ENCODE results near the gene HYDIN.
"Not testable (repeated sequence)": the region's sequence is repeated elsewhere in the genome, so short reads cannot be mapped to it uniquely, and the experiment has no call there.

The HYDIN gene

DNA sequence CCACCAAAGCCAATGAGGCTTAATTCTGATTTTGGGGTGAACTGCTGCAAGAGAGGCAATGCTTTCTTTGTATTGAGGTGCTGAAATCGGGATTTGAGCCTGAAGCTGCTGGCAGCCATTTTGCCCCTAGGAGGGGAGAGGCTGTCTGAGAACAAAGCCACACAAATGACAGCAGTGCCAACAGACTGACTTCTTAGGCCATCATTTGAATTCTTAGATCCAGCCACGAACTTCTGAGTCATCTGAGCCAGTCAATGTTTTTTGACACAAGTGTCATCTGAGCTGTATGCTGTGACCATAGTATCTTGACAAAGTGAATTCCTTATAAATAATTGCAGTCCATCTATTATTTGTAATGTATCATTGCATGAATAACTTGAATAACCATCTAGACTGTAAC, 29.0 kb downstream of the HYDIN start:
- H3K36me3 Mint-ChIP-seq (ENCODE audit: low read depth) = no peaks in the 10 kb centered on the region
- H3K27ac Mint-ChIP-seq = no peak overlapping the region
- H3K27me3 Mint-ChIP-seq (ENCODE audit: low read depth) = no peaks in the 10 kb centered on the region
- no peak overlapping the region for H3K4me3 Mint-ChIP-seq
- no peak for DNase-seq (ENCODE audit: low spot score)
- H3K4me1 Mint-ChIP-seq (ENCODE audit: low read depth) = no peaks in the 10 kb centered on the region
- peaks cover 16% of the 10 kb centered on the region for H3K9me3 Mint-ChIP-seq

DNA sequence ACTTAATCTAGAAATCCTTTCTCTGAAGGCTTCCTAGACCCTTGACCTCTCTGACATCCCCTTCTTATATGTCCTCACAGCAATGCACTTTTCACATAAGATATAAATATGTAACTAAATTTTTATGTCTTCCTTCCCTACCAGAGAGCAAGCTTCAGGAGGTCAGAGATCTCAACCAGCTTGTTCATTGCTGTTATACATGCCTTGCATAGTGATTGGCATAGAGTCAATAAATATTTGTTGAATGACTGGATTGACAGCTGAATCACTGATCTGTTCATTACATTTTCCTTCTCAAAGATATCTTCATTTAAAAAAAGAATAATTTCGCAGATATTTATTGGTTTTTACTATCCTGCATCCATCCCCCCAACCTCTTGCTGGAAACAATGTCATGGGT, 29.5 kb downstream of the HYDIN start:
- Mint-ChIP-seq H3K27ac (no peak overlapping the region), H3K9me3 (peaks cover 16% of the 10 kb centered on the region), H3K36me3 (ENCODE audit: low read depth) (no peaks in the 10 kb centered on the region), H3K4me3 (no peak overlapping the region), H3K4me1 (ENCODE audit: low read depth) (no peaks in the 10 kb centered on the region), H3K27me3 (ENCODE audit: low read depth) (no peaks in the 10 kb centered on the region)
- no peak for DNase-seq (ENCODE audit: low spot score)

- no peak for DNase-seq (ENCODE audit: low spot score)
- H3K27ac Mint-ChIP-seq = no peak overlapping the region
- H3K9me3 Mint-ChIP-seq = peaks cover 16% of the 10 kb centered on the region
- H3K27me3 Mint-ChIP-seq (ENCODE audit: low read depth) = no peaks in the 10 kb centered on the region
- H3K4me1 Mint-ChIP-seq (ENCODE audit: low read depth) = no peaks in the 10 kb centered on the region
- no peaks in the 10 kb centered on the region for H3K36me3 Mint-ChIP-seq (ENCODE audit: low read depth)
- H3K4me3 Mint-ChIP-seq = no peak overlapping the region
Measured at GRCh38 chr16:71198408-71198807, 32.1 kb downstream of the HYDIN start.

DNA sequence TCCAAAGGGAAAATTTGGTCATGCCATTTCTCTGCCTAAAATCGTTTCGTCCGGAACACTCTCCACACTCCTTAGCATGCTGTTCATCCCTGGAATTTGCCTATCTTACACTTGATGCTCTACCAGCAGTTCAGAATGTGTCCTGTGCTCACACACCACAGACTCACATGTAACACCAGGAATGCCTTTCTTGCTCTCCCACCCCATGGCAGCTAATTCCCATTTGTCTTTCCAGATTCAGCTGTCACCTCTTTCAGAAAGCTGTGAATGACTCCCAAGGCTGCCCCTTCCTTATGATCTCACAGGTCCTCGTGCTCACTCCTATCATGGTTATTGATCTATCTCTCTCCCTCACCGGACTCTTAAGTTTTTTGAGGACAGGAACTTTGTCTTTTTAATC, 38.1 kb downstream of the HYDIN start:
- H3K4me3 Mint-ChIP-seq = no peak overlapping the region
- H3K36me3 Mint-ChIP-seq (ENCODE audit: low read depth) = no peaks in the 10 kb centered on the region
- no peaks in the 10 kb centered on the region for H3K9me3 Mint-ChIP-seq

GRCh38 chr16:71188956-71189712, 41.4 kb downstream of the HYDIN start:
- no peaks in the 10 kb centered on the region for H3K36me3 Mint-ChIP-seq (ENCODE audit: low read depth)
- no peak overlapping the region for H3K4me3 Mint-ChIP-seq
- no peak for DNase-seq (ENCODE audit: low spot score)
- H3K27me3 Mint-ChIP-seq (ENCODE audit: low read depth) = peaks cover 2% of the 10 kb centered on the region
- H3K27ac Mint-ChIP-seq = no peak overlapping the region
- no peaks in the 10 kb centered on the region for H3K9me3 Mint-ChIP-seq
- no peaks in the 10 kb centered on the region for H3K4me1 Mint-ChIP-seq (ENCODE audit: low read depth)

More for the DNA sequence above, 38.1 kb downstream of the HYDIN start:
- peaks cover 2% of the 10 kb centered on the region for H3K27me3 Mint-ChIP-seq (ENCODE audit: low read depth)
- no peaks in the 10 kb centered on the region for H3K4me1 Mint-ChIP-seq (ENCODE audit: low read depth)
- H3K27ac Mint-ChIP-seq = no peak overlapping the region
- DNase-seq (ENCODE audit: low spot score) = no peak

DNA sequence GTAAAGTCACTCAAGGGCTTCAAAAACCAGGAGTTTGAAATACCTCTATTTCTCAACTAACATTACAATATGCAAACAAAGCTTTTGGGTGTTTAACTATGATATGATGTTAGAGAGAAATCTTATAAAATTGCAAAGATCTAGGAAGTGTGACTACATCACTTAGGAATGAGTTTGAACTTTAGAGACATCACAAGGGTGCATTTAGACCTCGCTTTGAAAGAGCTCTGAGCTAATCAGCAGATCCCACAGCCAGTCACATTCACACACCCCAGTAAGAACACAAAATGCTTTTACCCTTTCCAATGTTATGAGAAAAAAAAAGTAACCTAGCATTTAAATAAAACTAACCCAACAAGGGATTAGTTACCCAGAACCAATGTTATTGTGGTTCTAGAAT, 45.2 kb downstream of the HYDIN start:
- Mint-ChIP-seq H3K9me3 (no peaks in the 10 kb centered on the region), H3K27me3 (ENCODE audit: low read depth) (peaks cover 11% of the 10 kb centered on the region), H3K36me3 (ENCODE audit: low read depth) (no peaks in the 10 kb centered on the region), H3K27ac (no peak overlapping the region), H3K4me3 (no peak overlapping the region), H3K4me1 (ENCODE audit: low read depth) (no peaks in the 10 kb centered on the region)
- no peak for DNase-seq (ENCODE audit: low spot score)

GRCh38 chr16:71179569-71179968, 51.0 kb downstream of the HYDIN start:
- no peak for DNase-seq (ENCODE audit: low spot score)
- no peaks in the 10 kb centered on the region for H3K4me1 Mint-ChIP-seq (ENCODE audit: low read depth)
- H3K4me3 Mint-ChIP-seq = no peak overlapping the region
- peaks cover 11% of the 10 kb centered on the region for H3K27me3 Mint-ChIP-seq (ENCODE audit: low read depth)
- no peak overlapping the region for H3K27ac Mint-ChIP-seq
- no peaks in the 10 kb centered on the region for H3K9me3 Mint-ChIP-seq
- no peaks in the 10 kb centered on the region for H3K36me3 Mint-ChIP-seq (ENCODE audit: low read depth)

DNA sequence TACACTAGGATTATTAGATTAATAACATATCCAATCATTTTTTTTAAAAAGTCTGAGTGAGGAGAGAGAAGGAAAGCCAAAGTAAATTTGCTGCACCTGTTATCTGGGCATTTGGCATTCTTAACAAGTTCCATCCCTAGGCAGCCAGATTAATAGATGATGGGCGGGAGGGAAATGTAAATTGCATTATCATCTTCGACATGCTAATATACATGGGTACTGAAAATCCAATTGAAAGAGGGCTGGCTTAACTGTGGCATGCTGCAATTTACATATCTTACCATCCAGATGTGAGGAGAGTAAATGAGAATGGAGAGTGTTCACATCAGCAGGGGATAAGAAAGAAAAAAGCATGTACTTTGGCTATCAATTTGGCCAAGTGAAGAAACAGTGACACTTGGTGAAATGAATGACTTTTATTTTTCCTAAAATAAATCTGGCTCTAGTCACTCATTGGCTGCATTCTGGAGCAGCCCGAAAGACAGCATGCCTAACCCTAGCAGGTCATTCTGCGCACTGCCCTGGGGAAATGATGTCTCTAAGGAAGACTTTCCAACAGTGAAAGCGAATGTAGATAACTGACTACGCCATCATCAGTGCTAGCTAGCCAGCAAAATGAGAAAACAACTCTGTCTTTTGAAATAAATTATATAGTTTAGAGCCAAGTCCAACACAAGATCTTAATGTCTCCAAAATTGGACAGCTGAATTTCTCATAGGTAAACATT, 57.9 kb downstream of the HYDIN start:
- no peak overlapping the region for H3K4me3 Mint-ChIP-seq
- H3K36me3 Mint-ChIP-seq (ENCODE audit: low read depth) = no peaks in the 10 kb centered on the region
- H3K4me1 Mint-ChIP-seq (ENCODE audit: low read depth) = no peaks in the 10 kb centered on the region
- no peaks in the 10 kb centered on the region for H3K9me3 Mint-ChIP-seq
- no peak overlapping the region for H3K27ac Mint-ChIP-seq
- no peak for DNase-seq (ENCODE audit: low spot score)
- no peaks in the 10 kb centered on the region for H3K27me3 Mint-ChIP-seq (ENCODE audit: low read depth)

DNA sequence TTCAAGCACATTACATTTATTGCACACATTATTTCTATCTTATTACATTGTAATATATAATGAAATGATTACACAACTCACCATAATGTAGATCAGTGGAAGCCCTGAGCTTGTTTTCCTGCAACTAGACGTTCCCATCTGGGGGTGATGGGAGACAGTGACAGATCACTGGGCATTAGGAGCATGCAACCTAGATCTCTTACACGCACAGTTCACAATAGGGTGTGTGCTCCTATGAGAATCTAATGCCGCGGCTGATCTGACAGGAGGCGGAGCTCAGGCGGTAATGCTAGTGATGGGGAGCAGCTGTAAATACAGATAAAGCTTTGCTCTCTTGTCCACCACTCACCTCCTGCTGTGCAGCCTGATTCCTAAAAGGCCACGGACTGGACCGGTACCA, 69.5 kb downstream of the HYDIN start:
- not testable (repeated sequence) for H3K27ac Mint-ChIP-seq; DNase-seq (ENCODE audit: low spot score); H3K9me3 Mint-ChIP-seq; H3K36me3 Mint-ChIP-seq (ENCODE audit: low read depth); H3K4me1 Mint-ChIP-seq (ENCODE audit: low read depth); H3K27me3 Mint-ChIP-seq (ENCODE audit: low read depth); H3K4me3 Mint-ChIP-seq

DNA sequence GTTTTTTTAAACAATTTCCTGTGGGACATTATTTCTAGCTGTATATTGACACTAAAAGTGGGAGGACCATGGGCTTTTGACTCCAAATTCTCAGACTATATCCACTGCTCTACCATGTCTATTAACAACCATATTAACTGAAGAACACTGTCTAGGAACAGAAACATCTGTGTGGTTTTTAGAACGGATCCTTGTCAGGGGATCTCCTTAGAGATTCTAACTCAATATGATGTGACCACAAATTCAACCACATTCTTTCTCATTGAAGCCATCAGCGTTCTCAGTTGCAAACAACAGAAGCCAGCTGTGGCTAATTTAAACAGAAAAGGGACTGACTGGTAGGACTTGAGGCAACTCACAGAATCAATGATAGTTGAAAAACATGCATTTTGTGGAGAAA, 73.2 kb downstream of the HYDIN start:
- not testable (repeated sequence) for H3K4me3 Mint-ChIP-seq

GRCh38 chr16:71153329-71153728, 77.2 kb downstream of the HYDIN start:
- H3K36me3 Mint-ChIP-seq (ENCODE audit: low read depth); H3K4me1 Mint-ChIP-seq (ENCODE audit: low read depth); H3K9me3 Mint-ChIP-seq; H3K4me3 Mint-ChIP-seq; H3K27ac Mint-ChIP-seq; H3K27me3 Mint-ChIP-seq (ENCODE audit: low read depth); DNase-seq (ENCODE audit: low spot score): not testable (repeated sequence)

More for the DNA sequence above, 73.2 kb downstream of the HYDIN start:
- DNase-seq (ENCODE audit: low spot score); H3K27ac Mint-ChIP-seq; H3K36me3 Mint-ChIP-seq (ENCODE audit: low read depth); H3K27me3 Mint-ChIP-seq (ENCODE audit: low read depth); H3K4me1 Mint-ChIP-seq (ENCODE audit: low read depth); H3K9me3 Mint-ChIP-seq: not testable (repeated sequence)

DNA sequence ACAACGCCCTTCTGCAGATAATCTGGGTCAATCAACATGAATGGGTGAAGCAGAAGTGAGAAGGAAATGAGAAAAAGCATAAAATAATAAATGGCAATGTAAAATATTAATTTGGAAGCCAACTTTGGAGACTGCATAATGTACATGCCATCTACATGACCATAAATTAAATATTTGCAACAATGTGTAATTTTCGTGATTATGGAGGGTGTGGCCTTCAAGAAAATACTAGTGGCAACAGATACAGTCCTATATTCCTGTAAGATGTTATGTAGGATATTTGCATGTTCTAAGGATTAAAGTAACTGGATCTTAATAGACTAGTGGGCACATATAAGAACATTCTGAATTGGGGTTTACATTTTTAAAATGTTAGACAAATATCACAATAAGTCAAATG, 78.9 kb downstream of the HYDIN start:
- H3K27ac Mint-ChIP-seq; H3K4me1 Mint-ChIP-seq (ENCODE audit: low read depth); H3K4me3 Mint-ChIP-seq; H3K9me3 Mint-ChIP-seq; H3K36me3 Mint-ChIP-seq (ENCODE audit: low read depth); H3K27me3 Mint-ChIP-seq (ENCODE audit: low read depth); DNase-seq (ENCODE audit: low spot score): not testable (repeated sequence)

DNA sequence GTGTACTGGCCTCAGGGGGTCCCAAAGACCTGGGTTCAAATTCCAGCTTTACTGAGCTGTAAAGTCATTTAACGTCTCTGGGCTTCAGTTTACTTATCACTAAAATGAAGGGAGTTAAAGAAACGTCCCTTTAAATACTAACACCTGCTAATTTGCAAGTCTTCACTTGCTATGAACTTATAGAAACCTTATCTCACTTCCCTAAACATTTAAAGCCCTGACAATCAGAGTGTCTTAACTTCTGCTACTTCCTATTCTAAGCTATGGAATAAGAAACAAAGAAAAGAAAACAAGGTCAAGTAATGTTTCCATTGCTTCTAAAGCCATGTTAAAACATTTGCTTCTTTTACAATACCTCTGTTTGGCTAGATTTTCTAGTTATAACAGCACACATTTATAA, 87.3 kb downstream of the HYDIN start:
- H3K9me3 Mint-ChIP-seq; H3K27me3 Mint-ChIP-seq (ENCODE audit: low read depth); H3K36me3 Mint-ChIP-seq (ENCODE audit: low read depth); DNase-seq (ENCODE audit: low spot score); H3K4me1 Mint-ChIP-seq (ENCODE audit: low read depth); H3K27ac Mint-ChIP-seq; H3K4me3 Mint-ChIP-seq: not testable (repeated sequence)

GRCh38 chr16:71110565-71110964, 120.0 kb downstream of the HYDIN start:
- H3K27me3 Mint-ChIP-seq (ENCODE audit: low read depth); H3K9me3 Mint-ChIP-seq; H3K36me3 Mint-ChIP-seq (ENCODE audit: low read depth); H3K27ac Mint-ChIP-seq; H3K4me3 Mint-ChIP-seq; DNase-seq (ENCODE audit: low spot score); H3K4me1 Mint-ChIP-seq (ENCODE audit: low read depth): not testable (repeated sequence)

Data from T-helper 2 cell treated with Interferon-gamma antibody and Interleukin-4, amounts not matched to agents 5 μg/mL and 100 μg/mL, for 36 hours (primary cell).